Cardiac muscle cell (in vitro differentiated cells and primary cell): ENCODE data around the gene PNLIPRP2. TPM values are rescaled to one million over a fixed set of nuclear protein-coding genes. Genes with fewer than 3 reads are reported as not detected.

Experiments
- DNase-seq, 2 donors: peaks; one replicate each; pipeline versions ENCODE4 v3.0.0 to v3.0.0-alpha.2; 2010 to 2017; ENCODE audit warnings: low read depth in 1 of 2, low spot score in 1 of 2
- H3K27ac ChIP-seq: fragments of 200-600 bp; sonication (generic); 2 replicates; pipeline ENCODE4 v1.5.1; 2016
- H3K27me3 ChIP-seq: fragments of 200-600 bp; sonication (generic); 2 replicates; pipeline ENCODE4 v1.6.0; 2016; ENCODE audit warnings: control low read depth
- H3K36me3 ChIP-seq: fragments of 200-600 bp; sonication (generic); 2 replicates; pipeline ENCODE4 v1.5.1; 2016; ENCODE audit warnings: control low read depth
- H3K4me1 ChIP-seq: fragments of 200-600 bp; sonication (generic); 2 replicates; pipeline ENCODE4 v1.8.1; 2017; ENCODE audit warnings: low read depth, mild to moderate bottlenecking, mixed run types
- H3K4me3 ChIP-seq: fragments of 200-600 bp; sonication (generic); 2 replicates; pipeline ENCODE4 v1.5.1; 2016; ENCODE audit warnings: mild to moderate bottlenecking
- H3K9me3 ChIP-seq: fragments of 200-600 bp; sonication (generic); 2 replicates; pipeline ENCODE4 v1.5.1; 2017; ENCODE audit warnings: low read depth, mild to moderate bottlenecking, control low read depth
- CTCF ChIP-seq: IDR thresholded peaks from 2 replicates; pipeline ENCODE4 v1.5.1; 2012; ENCODE audit warnings: low read depth, mild to moderate bottlenecking, low read length
- polyA plus RNA-seq: library from polyadenylated mRNA; unstranded; fragments of >200 nt; fragmentation: Nextera tagmentation; extraction: Ambion mirVana; gene quantifications from 2 replicates; pipeline ENCODE4 v1.2.1, GENCODE V29; 2016
- total RNA-seq: library from RNA; depleted of rRNA; stranded (reverse); fragments of >200 nt; gene quantifications from 2 replicates; pipeline ENCODE4 v1.2.3, GENCODE V29; 2016

The PNLIPRP2 gene
- total and polyA plus RNA-seq, 2 experiments from 2014 or later, result not detected

- H3K4me3 ChIP-seq, result no peak overlapping the region
- H3K4me1 ChIP-seq, result no peaks in the 10 kb centered on the region
- H3K27ac ChIP-seq, result no peak overlapping the region
- H3K27me3 ChIP-seq, result peaks cover 4% of the 10 kb centered on the region
- no peaks in the 10 kb centered on the region for H3K36me3 ChIP-seq
- H3K9me3 ChIP-seq, result no peaks in the 10 kb centered on the region
- DNase-seq, result no peak
- TF ChIP-seq CTCF, result no peak
Observed at GRCh38 chr10:116632596-116633215, 12.0 kb downstream of the PNLIPRP2 start.

GRCh38 chr10:116633216-116633600 is 12.5 kb downstream of the PNLIPRP2 start:
- Histone ChIP-seq H3K27ac (no peak overlapping the region), H3K36me3 (no peaks in the 10 kb centered on the region), H3K27me3 (no peaks in the 10 kb centered on the region), H3K9me3 (no peaks in the 10 kb centered on the region), H3K4me3 (no peak overlapping the region), H3K4me1 (no peaks in the 10 kb centered on the region)
- no peak for DNase-seq
- TF ChIP-seq CTCF, result no peak

- H3K27me3 ChIP-seq, result no peaks in the 10 kb centered on the region
- H3K4me3 ChIP-seq, result no peak overlapping the region
- H3K4me1 ChIP-seq, result no peaks in the 10 kb centered on the region
- H3K36me3 ChIP-seq, result no peaks in the 10 kb centered on the region
- no peak for TF ChIP-seq CTCF
- no peak overlapping the region for H3K27ac ChIP-seq
- DNase-seq, result no peak
- H3K9me3 ChIP-seq, result no peaks in the 10 kb centered on the region
Observed at GRCh38 chr10:116634126-116634975, 13.6 kb downstream of the PNLIPRP2 start.

GRCh38 chr10:116636385-116636784 is 15.6 kb downstream of the PNLIPRP2 start:
- H3K4me3 ChIP-seq, result no peak overlapping the region
- TF ChIP-seq CTCF, result no peak
- no peaks in the 10 kb centered on the region for H3K27me3 ChIP-seq
- no peaks in the 10 kb centered on the region for H3K4me1 ChIP-seq
- H3K36me3 ChIP-seq, result no peaks in the 10 kb centered on the region
- H3K27ac ChIP-seq, result no peak overlapping the region
- no peak for DNase-seq
- H3K9me3 ChIP-seq, result no peaks in the 10 kb centered on the region

GRCh38 chr10:116636976-116637375 is 16.2 kb downstream of the PNLIPRP2 start:
- no peak for DNase-seq
- no peak for TF ChIP-seq CTCF
- no peaks in the 10 kb centered on the region for H3K9me3 ChIP-seq
- H3K4me1 ChIP-seq, result no peaks in the 10 kb centered on the region
- H3K4me3 ChIP-seq, result no peak overlapping the region
- peaks cover 2% of the 10 kb centered on the region for H3K27me3 ChIP-seq
- no peak overlapping the region for H3K27ac ChIP-seq
- no peaks in the 10 kb centered on the region for H3K36me3 ChIP-seq
